NCI-H2227 (cell line): ENCODE measurements around the gene GSTT4.
"Not testable (repeated sequence)": the region's sequence is repeated elsewhere in the genome, so short reads cannot be mapped to it uniquely, and the experiment has no call there.

Experiments
- DNase-seq: peaks from one replicate; lab custom pipeline; 2025; ENCODE audit not compliant: unreplicated experiment; lab: John Stamatoyannopoulos, UW

GSTT4 gene

GRCh38 chr22:24025475-24025874, 20.2 kb upstream of the GSTT4 start:
- no peak for DNase-seq

- no peak for DNase-seq
Measured at GRCh38 chr22:24024354-24024753, 19.1 kb upstream of the GSTT4 start.

GRCh38 chr22:24023204-24023789, 18.0 kb upstream of the GSTT4 start:
- DNase-seq = no peak

DNA sequence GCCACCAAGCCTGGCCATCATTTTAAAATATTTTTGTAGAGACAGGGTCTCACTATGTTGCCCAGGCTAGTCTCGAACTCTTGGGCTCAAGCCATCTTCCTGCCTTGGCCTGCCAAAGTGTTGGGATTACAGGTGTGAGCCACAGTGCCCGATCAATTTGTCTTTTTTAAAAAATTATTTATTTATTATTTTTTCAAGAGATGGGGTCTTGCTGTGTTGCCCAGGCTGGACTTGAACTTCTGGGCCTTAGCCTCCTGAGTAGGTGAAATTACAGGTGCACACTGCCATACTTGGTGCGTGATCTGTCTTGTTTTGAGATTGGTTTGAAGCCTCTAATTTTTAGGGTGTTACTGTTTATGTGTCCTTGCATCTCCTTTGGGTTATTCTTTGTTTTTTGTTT, 16.1 kb upstream of the GSTT4 start:
- DNase-seq = no peak

DNA sequence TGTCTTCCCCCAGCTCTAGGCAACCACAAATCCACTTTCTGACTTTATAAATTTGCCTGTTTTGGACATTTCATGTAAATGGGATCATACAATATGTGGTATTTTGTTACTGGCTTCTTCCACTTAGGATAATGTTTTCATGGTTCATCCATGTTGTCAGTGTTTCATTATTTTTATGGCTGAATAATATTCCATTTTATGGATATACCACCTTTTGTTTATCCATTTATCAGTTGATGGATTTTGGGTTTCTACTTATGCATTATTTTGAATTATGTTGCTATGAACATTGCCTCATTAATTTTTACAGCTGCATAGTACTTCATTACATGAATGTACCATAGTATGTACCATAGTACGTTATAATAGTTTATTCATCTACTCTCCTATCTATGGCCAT, 10.9 kb upstream of the GSTT4 start:
- DNase-seq = no peak

DNA sequence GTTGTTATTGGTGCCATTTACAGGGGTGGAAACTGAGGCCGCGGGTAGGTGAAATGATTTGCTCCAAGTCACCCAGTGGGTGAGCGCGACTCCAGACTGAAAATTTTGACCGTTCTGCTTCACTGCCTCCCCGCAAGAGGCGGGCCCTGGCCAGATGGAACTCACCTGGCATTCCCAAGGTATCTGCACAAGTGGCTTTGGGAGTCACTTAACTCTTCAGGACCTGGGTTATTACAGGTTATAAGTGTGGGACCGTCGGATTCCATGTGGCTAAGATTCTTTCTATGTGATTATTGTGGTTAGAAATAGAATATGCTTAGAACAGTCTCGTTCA, 6.4 kb upstream of the GSTT4 start:
- no peak for DNase-seq

DNA sequence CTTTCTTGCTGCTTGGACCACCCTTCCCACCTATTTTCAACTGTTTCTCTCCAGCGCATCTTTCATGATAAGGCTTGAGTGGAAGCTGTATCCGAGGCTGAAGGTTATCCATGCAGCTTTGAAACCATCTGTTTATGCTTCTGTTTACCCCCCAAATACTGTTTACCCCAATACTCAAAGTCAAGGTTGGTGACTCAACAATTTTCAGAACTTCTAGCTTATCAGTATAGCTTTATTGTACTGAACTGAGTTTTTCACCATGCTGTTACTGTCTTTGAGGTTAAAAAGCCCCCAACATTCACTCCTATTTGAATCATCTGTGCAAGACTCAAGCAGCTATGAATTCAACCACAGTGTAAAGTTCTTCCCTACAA, 4.8 kb upstream of the GSTT4 start:
- no peak for DNase-seq

GRCh38 chr22:24009227-24010017, 4.2 kb upstream of the GSTT4 start:
- no peak for DNase-seq

- no peak for DNase-seq
Measured at GRCh38 chr22:24008381-24009226, 3.4 kb upstream of the GSTT4 start.

DNA sequence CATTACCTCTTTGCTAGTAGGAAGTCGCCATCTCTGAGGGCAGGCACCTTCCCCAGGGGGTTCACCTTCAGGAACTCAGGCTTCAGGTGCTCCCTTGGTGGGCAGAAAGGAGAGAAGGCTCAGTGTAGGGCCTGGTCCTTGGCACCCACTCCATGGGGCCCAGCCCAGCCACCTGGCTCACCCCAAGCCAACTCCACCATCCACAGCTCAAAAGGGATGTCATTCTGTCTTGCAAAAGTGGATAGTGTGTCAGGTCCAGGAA, 2.7 kb upstream of the GSTT4 start:
- DNase-seq = no peak

- DNase-seq = no peak
Measured at GRCh38 chr22:24007253-24008021, 2.2 kb upstream of the GSTT4 start.

GRCh38 chr22:24006914-24007214, 1.6 kb upstream of the GSTT4 start:
- no peak for DNase-seq

GRCh38 chr22:24006207-24006913, 1.1 kb upstream of the GSTT4 start:
- no peak for DNase-seq

- DNase-seq = no peak
Measured at GRCh38 chr22:24003887-24004286, 1.4 kb downstream of the GSTT4 start.

DNA sequence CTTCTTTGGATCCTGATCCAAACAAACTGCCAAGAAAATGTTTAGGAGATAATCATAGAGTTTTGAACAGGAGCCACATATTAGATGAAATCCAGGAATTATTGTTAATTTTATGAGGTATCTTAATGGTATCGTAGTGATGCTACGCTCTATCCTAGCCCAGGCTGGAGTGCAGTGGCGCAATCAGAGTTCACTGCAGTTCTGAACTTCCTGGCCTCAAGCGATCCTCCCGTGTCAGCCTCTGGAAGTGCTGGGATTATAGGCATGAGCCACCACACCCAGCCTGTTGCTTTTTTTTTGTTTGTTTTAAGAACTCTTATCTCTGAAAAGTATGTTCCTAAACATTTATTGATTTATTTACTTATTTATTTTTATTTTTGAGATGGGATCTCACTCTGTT, 2.4 kb downstream of the GSTT4 start:
- DNase-seq = no peak

DNA sequence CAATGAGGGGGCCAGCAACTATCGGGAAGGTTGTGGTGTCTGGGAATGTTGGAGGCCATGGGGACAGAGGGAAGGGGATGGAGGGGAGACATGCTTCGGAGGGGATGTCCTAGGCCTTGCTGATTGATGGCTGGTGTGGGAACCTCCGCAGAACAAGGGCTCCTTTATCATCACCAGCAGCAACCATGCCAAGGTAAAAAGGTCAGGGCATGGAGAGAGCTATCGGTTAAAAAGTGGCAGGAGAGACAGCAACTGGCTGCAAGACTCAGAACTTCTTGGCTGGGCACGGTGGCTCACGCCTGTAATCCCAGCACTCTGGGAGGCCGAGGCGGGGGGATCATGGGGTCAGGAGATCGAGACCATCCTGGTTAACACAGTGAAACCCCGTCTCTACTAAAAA, 3.0 kb downstream of the GSTT4 start:
- no peak for DNase-seq

- DNase-seq = no peak
Measured at GRCh38 chr22:24001314-24001713, 3.9 kb downstream of the GSTT4 start.

- DNase-seq = not testable (repeated sequence)
Measured at GRCh38 chr22:23999779-24000178, 5.5 kb downstream of the GSTT4 start.

- no peak for DNase-seq
Measured at GRCh38 chr22:23997092-23997491, 8.2 kb downstream of the GSTT4 start.

GRCh38 chr22:23993581-23994177, 11.6 kb downstream of the GSTT4 start:
- DNase-seq = not testable (repeated sequence)

GRCh38 chr22:23993080-23993479, 12.2 kb downstream of the GSTT4 start:
- DNase-seq = not testable (repeated sequence)
